SK-N-SH (cell line): ENCODE results near the gene FBXW11. TPM values are rescaled to one million over a fixed set of nuclear protein-coding genes. Genes with fewer than 3 reads are reported as not detected.

Experiments used
- CTCF ChIA-PET: fragments of 300-600, 350-600 bp; formaldehyde crosslinking; extraction: SDS; loops from one replicate; lab custom pipeline; 2021; lab: Yijun Ruan, JAX
- POLR2A ChIA-PET: fragments of 350-600 bp; sonication (Branson Sonifier 250); formaldehyde crosslinking; extraction: SDS; loops from one replicate; lab custom pipeline; 2020; ENCODE audit warnings: antibody characterized with exemption, inconsistent platforms; lab: Yijun Ruan, JAX
- DNase-seq: peaks from one replicate; pipeline ENCODE4 v3.0.0; 2012
- H2AFZ ChIP-seq: fragments of 200-600 bp; sonication (generic); 2 replicates; pipeline ENCODE4 v1.8.1; 2016; ENCODE audit warnings: antibody characterized with exemption, mild to moderate bottlenecking, low read depth
- H3F3A ChIP-seq: fragments of 200-600 bp; sonication (generic); replicated peaks from 2 replicates; pipeline ENCODE3; 2016; ENCODE audit warnings: antibody characterized with exemption, mild to moderate bottlenecking; ENCODE audit not compliant: insufficient read depth
- H3K27ac ChIP-seq, 2 experiments: fragments of 200-500 bp in 1 of 2; fragments of 200-600 bp in 1 of 2; sonication (Bioruptor generic) in 1 of 2; sonication (generic), shearing (Covaris generic) in 1 of 2; 2 replicates each; pipeline versions ENCODE4 v1.5.1 to v1.6.1; 2014 to 2016; ENCODE audit warnings: low read depth in 2 of 2, inconsistent platforms in 1 of 2, low read length in 1 of 2, mild to moderate bottlenecking in 1 of 2, mixed read lengths in 1 of 2
- H3K27me3 ChIP-seq: fragments of 200-600 bp; sonication (generic), shearing (Covaris generic); 2 replicates; pipeline ENCODE4 v1.6.1; 2016; ENCODE audit warnings: mixed run types; ENCODE audit not compliant: insufficient read depth
- H3K36me3 ChIP-seq, 2 experiments: fragments of 200-500 bp in 1 of 2; fragments of 200-600 bp in 1 of 2; sonication (Bioruptor generic) in 1 of 2; sonication (generic) in 1 of 2; replicated peaks in 1 of 2; 2 replicates each; pipeline versions ENCODE3 to v1.5.1; 2014 to 2016; ENCODE audit warnings: low read length in 1 of 2, mild to moderate bottlenecking in 1 of 2; ENCODE audit not compliant: insufficient read depth in 2 of 2, control insufficient read depth in 1 of 2
- H3K4me1 ChIP-seq, 2 experiments: fragments of 200-500 bp in 1 of 2; fragments of 200-600 bp in 1 of 2; sonication (Bioruptor generic) in 1 of 2; sonication (generic), shearing (Covaris generic) in 1 of 2; 2 replicates each; pipeline versions ENCODE4 v1.5.1 to v1.6.1; 2014 to 2016; ENCODE audit warnings: low read depth in 1 of 2, low read length in 1 of 2, mixed run types in 1 of 2; ENCODE audit not compliant: insufficient read depth in 2 of 2, control insufficient read depth in 1 of 2
- H3K4me2 ChIP-seq: fragments of 200-600 bp; sonication (generic), shearing (Covaris generic); 2 replicates; pipeline ENCODE4 v1.6.1; 2017; ENCODE audit warnings: mixed run types
- H3K4me3 ChIP-seq, 2 experiments: fragments of 200-500 bp in 1 of 2; fragments of 200-600 bp in 1 of 2; sonication (Bioruptor generic) in 1 of 2; sonication (generic), shearing (Covaris generic) in 1 of 2; 2 replicates each; pipeline versions ENCODE4 v1.5.1 to v1.8.1; 2014 to 2016; ENCODE audit warnings: low read depth in 2 of 2, inconsistent platforms in 1 of 2, low read length in 1 of 2, mild to moderate bottlenecking in 1 of 2, mixed read lengths in 1 of 2, moderate library complexity in 1 of 2
- H3K79me2 ChIP-seq: fragments of 200-600 bp; sonication (generic); 2 replicates; pipeline ENCODE4 v1.8.1; 2017; ENCODE audit warnings: mild to moderate bottlenecking; ENCODE audit not compliant: insufficient read depth
- H3K9ac ChIP-seq: fragments of 200-600 bp; sonication (generic); 2 replicates; pipeline ENCODE4 v1.6.1; 2017; ENCODE audit warnings: mixed run types
- H3K9me2 ChIP-seq: fragments of 200-600 bp; sonication (generic); 2 replicates; pipeline ENCODE4 v1.6.1; 2017; ENCODE audit warnings: mixed run types
- H3K9me3 ChIP-seq: fragments of 200-600 bp; sonication (generic); 2 replicates; pipeline ENCODE4 v1.6.1; 2017; ENCODE audit warnings: mixed run types, mild to moderate bottlenecking, moderate library complexity
- H4K20me1 ChIP-seq: fragments of 200-600 bp; sonication (generic); 2 replicates; pipeline ENCODE4 v1.6.1; 2017; ENCODE audit warnings: mild to moderate bottlenecking, mixed run types; ENCODE audit not compliant: insufficient read depth
- CHD2 ChIP-seq: fragments of 150-350 bp; IDR thresholded peaks from 2 replicates; pipeline ENCODE4 v1.6.1; 2018; ENCODE audit warnings: low read length; ENCODE audit not compliant: partially characterized antibody
- GABPA ChIP-seq: IDR thresholded peaks from 2 replicates; pipeline ENCODE4 v1.4.0; 2012; ENCODE audit warnings: low read depth, mild to moderate bottlenecking
- JUND ChIP-seq: IDR thresholded peaks from 2 replicates; pipeline ENCODE4 v1.4.0; 2012
- MXI1 ChIP-seq: IDR thresholded peaks from 2 replicates; pipeline ENCODE4 v1.6.1; 2012; ENCODE audit warnings: mild to moderate bottlenecking, low read depth, low read length, improper control_type of control experiment
- NFIC ChIP-seq: IDR thresholded peaks from 2 replicates; pipeline ENCODE4 v1.4.0; 2012; ENCODE audit warnings: borderline replicate concordance
- NRF1 ChIP-seq: IDR thresholded peaks from 2 replicates; pipeline ENCODE4 v1.6.1; 2012; ENCODE audit warnings: low read depth, mild to moderate bottlenecking, low read length
- POLR2AphosphoS5 ChIP-seq: IDR thresholded peaks from 2 replicates; pipeline ENCODE4 v1.6.1; 2012; ENCODE audit warnings: low read depth, low read length
- RAD21 ChIP-seq: IDR thresholded peaks from 2 replicates; pipeline ENCODE4 v1.6.1; 2012; ENCODE audit warnings: mild to moderate bottlenecking, low read length
- RFX5 ChIP-seq: IDR thresholded peaks from 2 replicates; pipeline ENCODE4 v1.6.1; 2012; ENCODE audit warnings: mild to moderate bottlenecking, improper control_type of control experiment, low read length
- RXRA ChIP-seq: IDR thresholded peaks from 2 replicates; pipeline ENCODE4 v1.4.0; 2012; ENCODE audit warnings: low read depth, mild to moderate bottlenecking, borderline replicate concordance
- SMC3 ChIP-seq: IDR thresholded peaks from 2 replicates; pipeline ENCODE4 v1.6.1; 2012; ENCODE audit warnings: low read depth, low read length, improper control_type of control experiment
- TAF1 ChIP-seq: IDR thresholded peaks from 2 replicates; pipeline ENCODE4 v1.6.1; 2012; ENCODE audit warnings: low read depth, mild to moderate bottlenecking, low read length, moderate library complexity, borderline replicate concordance
- USF1 ChIP-seq: IDR thresholded peaks from 2 replicates; pipeline ENCODE4 v1.4.0; 2012; ENCODE audit warnings: low read depth, borderline replicate concordance
- WGBS: methylation state at CpG from one replicate; pipeline ENCODE4 v1.1.6; 2017; ENCODE audit warnings: low lambda C conversion rate; 5-methylcytosine and 5-hydroxymethylcytosine counted together
- polyA plus RNA-seq, 3 experiments: library from polyadenylated mRNA; depleted of rRNA; stranded (reverse); fragments of >200 nt; gene quantifications; 2 replicates each; pipeline ENCODE4 v1.2.3, GENCODE V29; 2012
- TF ChIP-seq, protein P1 (sequence below): IDR thresholded peaks from 2 replicates; pipeline ENCODE4 v1.4.0; 2012; ENCODE audit warnings: low read depth

Gene FBXW11
- polyA plus RNA-seq, 1 of the 3 experiments (the other 2 are of a cell fraction), result 37.5 TPM

DNA sequence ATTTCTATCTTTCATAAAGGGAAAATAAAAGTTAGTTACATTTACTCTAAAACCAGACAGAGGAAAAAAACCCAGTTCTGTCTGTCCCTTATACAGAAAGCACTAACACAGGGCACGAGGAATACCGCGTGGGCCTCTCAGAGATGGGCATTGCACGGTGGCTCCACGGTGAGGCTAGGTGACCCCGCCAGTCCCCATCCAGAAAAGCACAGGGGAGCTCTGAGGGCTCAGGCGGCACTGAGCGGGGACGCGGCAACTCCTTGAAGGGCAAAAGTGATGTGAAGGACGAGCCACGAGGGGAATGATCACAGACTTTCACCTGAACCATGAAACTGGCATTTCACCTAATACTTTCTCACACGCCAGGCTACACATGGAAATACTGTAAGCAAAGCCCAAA is 35.7 kb upstream of the FBXW11 start:
- Histone ChIP-seq H3F3A (no peaks in the 10 kb centered on the region), H3K27ac (no peak overlapping the region), H3K79me2 (no peaks in the 10 kb centered on the region), H4K20me1 (no peaks in the 10 kb centered on the region), H3K36me3 (peaks cover 7 to 10% of the 10 kb centered on the region in 2 experiments), H2AFZ (no peak overlapping the region), H3K27me3 (no peaks in the 10 kb centered on the region), H3K9me3 (no peaks in the 10 kb centered on the region), H3K4me1 (no peaks in the 10 kb centered on the region), H3K9ac (no peak overlapping the region), H3K4me3 (no peak overlapping the region), H3K9me2 (no peaks in the 10 kb centered on the region), H3K4me2 (no peak overlapping the region)
- TF ChIP-seq JUND (no peak), RAD21 (no peak), GABPA (no peak), CHD2 (no peak)
- WGBS, result 99% methylated on average over 13 of the region's 13 CpGs
- ChIA-PET CTCF (interaction anchor here (0.9 to 1.7 kb wide), 3 partner anchors 38 to 623 kb away, joined by 3 to 8 read pairs (median 6); no protein-coding TSS in a partner anchor), POLR2A (no interaction called here)
- no peak for DNase-seq

DNA sequence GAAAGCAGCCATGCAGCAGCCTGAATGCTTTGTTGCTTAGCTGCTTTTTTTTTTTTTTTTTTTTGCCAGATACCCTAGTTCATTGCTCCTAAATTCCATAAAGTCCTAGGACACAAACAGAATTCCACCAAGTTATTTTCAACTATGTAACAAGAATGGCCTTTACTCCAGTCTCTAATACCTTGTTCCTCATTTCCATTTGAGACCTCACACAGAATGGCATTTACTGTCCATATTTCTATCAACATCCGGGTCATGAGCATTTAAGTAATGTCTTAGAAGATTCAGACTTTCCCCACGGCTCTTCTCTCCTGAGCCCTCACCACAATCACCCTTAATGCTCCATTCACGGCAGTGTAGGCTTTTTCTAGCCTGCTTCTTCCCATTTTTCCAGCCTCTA is 31.7 kb upstream of the FBXW11 start:
- H3K9me3 ChIP-seq, result no peaks in the 10 kb centered on the region
- no peak for TF ChIP-seq RFX5
- TF ChIP-seq TAF1, result no peak
- no peak for TF ChIP-seq SMC3
- no peak for TF ChIP-seq RXRA
- TF ChIP-seq USF1, result no peak

GRCh38 chr5:172035049-172035448 is 28.6 kb upstream of the FBXW11 start:
- no peaks in the 10 kb centered on the region for H3K4me1 ChIP-seq
- POLR2A ChIA-PET, result no interaction called here
- WGBS, result 69% methylated on average over 2 of the region's 2 CpGs
- H3K4me3 ChIP-seq, result no peak overlapping the region
- H3K36me3 ChIP-seq, result no peaks in the 10 kb centered on the region
- H3K9me2 ChIP-seq, result no peaks in the 10 kb centered on the region
- CTCF ChIA-PET, result interaction anchor here (2.2 kb wide), 1 partner anchor 123 kb away, joined by 7 read pairs; no protein-coding TSS in a partner anchor
- no peaks in the 10 kb centered on the region for H3K79me2 ChIP-seq
- no peak overlapping the region for H3K27ac ChIP-seq
- no peaks in the 10 kb centered on the region for H4K20me1 ChIP-seq
- TF ChIP-seq MXI1 (no peak), SMC3 (no peak), POLR2AphosphoS5 (no peak), RFX5 (no peak), NRF1 (no peak), RAD21 (no peak), NFIC (no peak)
- TF ChIP-seq, protein P1, sequence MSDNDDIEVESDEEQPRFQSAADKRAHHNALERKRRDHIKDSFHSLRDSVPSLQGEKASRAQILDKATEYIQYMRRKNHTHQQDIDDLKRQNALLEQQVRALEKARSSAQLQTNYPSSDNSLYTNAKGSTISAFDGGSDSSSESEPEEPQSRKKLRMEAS, result no peak
- H3K9ac ChIP-seq, result no peak overlapping the region
- H3F3A ChIP-seq, result no peaks in the 10 kb centered on the region
- H3K4me2 ChIP-seq, result no peak overlapping the region
- DNase-seq, result no peak
- H3K9me3 ChIP-seq, result no peaks in the 10 kb centered on the region
- H2AFZ ChIP-seq, result no peak overlapping the region
- no peaks in the 10 kb centered on the region for H3K27me3 ChIP-seq

More for the DNA sequence above, 31.7 kb upstream of the FBXW11 start:
- DNase-seq, result no peak
- no peaks in the 10 kb centered on the region for H3K4me1 ChIP-seq
- H3K9me2 ChIP-seq, result no peaks in the 10 kb centered on the region
- H2AFZ ChIP-seq, result no peak overlapping the region
- no peak overlapping the region for H3K27ac ChIP-seq
- 64% methylated on average over 3 of the region's 3 CpGs for WGBS
- H4K20me1 ChIP-seq, result no peaks in the 10 kb centered on the region
- CTCF ChIA-PET, result interaction anchor here (0.9 kb wide), 1 partner anchor 620 kb away, joined by 3 read pairs; no protein-coding TSS in a partner anchor
- H3K9ac ChIP-seq, result no peak overlapping the region
- no peak overlapping the region for H3K4me2 ChIP-seq
- POLR2A ChIA-PET, result no interaction called here
- peaks cover 0 to 1% of the 10 kb centered on the region in 2 experiments for H3K36me3 ChIP-seq
- no peaks in the 10 kb centered on the region for H3F3A ChIP-seq
- no peaks in the 10 kb centered on the region for H3K27me3 ChIP-seq
- no peak overlapping the region for H3K4me3 ChIP-seq
- H3K79me2 ChIP-seq, result no peaks in the 10 kb centered on the region
